Measurements from ENCODE around the gene ATP13A1. TPM values are rescaled to one million over a fixed set of nuclear protein-coding genes. Genes with fewer than 3 reads are reported as not detected.

ATP13A1 gene
- total RNA-seq, 4 donors from 2014 or later: 223 to 465 (median 285) TPM

DNA sequence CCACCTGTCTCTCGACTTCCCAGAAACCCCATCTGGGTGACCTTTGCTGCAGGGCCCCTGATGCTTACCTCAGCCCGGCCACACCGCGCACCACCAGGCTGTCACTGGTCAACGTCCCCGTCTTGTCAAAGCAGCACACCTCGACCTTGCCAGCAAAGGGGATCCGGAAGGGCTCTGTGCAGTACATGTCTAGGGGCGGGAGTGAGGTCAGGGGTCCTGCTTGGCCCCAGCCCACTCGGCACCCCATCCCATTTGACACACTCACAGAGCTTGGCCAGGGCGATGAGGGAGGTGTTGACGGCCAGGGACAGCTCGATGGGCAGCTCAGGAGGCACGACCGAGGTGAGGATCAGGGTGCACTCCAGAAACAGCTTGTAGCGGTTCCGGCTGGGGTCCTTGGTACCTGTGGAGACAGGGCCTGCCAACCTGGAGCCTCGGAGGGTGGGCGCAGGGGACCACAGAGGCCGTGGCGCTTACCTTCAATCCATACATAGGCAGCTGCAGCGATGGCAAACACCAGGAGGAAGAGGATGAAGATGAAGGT lies 8.4 kb downstream of the ATP13A1 start:
- H3K4me3 ChIP-seq: no peak overlapping the region
- no peak for TF ChIP-seq POLR2A (IDR thresholded peaks at IDR 0.05)
- TF ChIP-seq, protein P1, sequence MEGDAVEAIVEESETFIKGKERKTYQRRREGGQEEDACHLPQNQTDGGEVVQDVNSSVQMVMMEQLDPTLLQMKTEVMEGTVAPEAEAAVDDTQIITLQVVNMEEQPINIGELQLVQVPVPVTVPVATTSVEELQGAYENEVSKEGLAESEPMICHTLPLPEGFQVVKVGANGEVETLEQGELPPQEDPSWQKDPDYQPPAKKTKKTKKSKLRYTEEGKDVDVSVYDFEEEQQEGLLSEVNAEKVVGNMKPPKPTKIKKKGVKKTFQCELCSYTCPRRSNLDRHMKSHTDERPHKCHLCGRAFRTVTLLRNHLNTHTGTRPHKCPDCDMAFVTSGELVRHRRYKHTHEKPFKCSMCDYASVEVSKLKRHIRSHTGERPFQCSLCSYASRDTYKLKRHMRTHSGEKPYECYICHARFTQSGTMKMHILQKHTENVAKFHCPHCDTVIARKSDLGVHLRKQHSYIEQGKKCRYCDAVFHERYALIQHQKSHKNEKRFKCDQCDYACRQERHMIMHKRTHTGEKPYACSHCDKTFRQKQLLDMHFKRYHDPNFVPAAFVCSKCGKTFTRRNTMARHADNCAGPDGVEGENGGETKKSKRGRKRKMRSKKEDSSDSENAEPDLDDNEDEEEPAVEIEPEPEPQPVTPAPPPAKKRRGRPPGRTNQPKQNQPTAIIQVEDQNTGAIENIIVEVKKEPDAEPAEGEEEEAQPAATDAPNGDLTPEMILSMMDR (IDR thresholded peaks at IDR 0.05): no peak
- no peaks in the 10 kb centered on the region for H3K27me3 ChIP-seq
- H3K4me1 ChIP-seq: no peaks in the 10 kb centered on the region
- no peak overlapping the region for H3K27ac ChIP-seq
- H3K9me3 ChIP-seq: no peaks in the 10 kb centered on the region
- peaks cover 0 to 100% (median 0%) of the 10 kb centered on the region in 3 donors for H3K36me3 ChIP-seq
- DNase-seq: no peak

DNA sequence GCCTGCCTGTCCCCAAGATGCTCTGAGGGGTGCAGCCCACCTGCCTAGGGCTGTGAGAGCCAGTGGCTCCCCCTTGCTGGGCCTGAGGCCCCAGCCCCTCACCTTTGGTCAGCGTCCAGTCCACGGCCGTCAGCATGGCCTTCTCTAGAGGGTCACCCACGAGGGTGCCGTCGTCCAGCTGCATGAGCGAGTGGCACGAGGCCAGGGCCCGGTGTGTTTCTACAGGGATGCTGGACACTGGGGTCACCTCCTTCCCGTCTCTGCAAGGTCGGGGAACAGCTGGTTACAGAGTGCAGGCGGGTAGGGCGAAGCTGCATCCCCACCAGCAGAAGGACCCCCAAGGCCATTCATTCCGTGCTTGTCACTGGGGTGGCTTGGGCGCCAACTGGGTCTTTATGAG lies 9.0 kb downstream of the ATP13A1 start:
- Histone ChIP-seq H3K36me3 (peaks cover 0 to 100% (median 0%) of the 10 kb centered on the region in 3 donors), H3K9me3 (no peaks in the 10 kb centered on the region), H3K4me3 (no peak overlapping the region), H3K27ac (no peak overlapping the region), H3K27me3 (no peaks in the 10 kb centered on the region), H3K4me1 (no peaks in the 10 kb centered on the region)
- TF ChIP-seq, protein P1 (IDR thresholded peaks at IDR 0.05): no peak
- no peak for TF ChIP-seq POLR2A (IDR thresholded peaks at IDR 0.05)
- DNase-seq: no peak

DNA sequence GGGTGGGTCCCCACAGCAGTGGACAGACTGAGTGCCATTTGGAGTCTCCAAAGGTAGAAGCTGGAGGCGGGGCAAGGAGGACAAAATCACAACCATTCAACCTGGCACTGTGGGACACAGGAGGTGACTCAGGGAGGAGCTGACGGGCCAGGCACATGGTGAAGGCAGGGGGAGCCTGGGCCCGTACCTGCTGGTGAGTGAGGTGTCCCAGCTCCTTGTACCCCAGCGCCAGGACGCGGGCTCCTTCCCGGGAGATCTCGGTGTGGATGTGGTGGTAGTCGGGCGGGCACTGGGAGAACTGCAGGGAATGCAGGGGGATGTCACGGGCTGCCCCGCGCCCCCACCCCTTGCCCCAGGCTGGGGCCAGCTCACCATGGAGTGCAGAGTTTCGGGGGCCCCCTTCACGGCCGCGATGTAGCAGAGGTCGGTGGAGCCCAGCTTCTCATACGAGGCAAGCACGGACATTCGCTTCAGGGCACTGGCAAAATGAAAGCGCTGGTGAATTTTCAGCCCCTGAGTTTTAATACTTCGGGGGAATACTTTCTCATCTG lies 9.8 kb downstream of the ATP13A1 start:
- Histone ChIP-seq H3K4me3 (no peak overlapping the region), H3K27ac (no peak overlapping the region), H3K27me3 (no peaks in the 10 kb centered on the region), H3K36me3 (peaks cover 0 to 99% (median 0%) of the 10 kb centered on the region in 3 donors), H3K4me1 (no peaks in the 10 kb centered on the region), H3K9me3 (no peaks in the 10 kb centered on the region)
- DNase-seq: no peak
- TF ChIP-seq, protein P1 (IDR thresholded peaks at IDR 0.05): no peak
- TF ChIP-seq POLR2A (IDR thresholded peaks at IDR 0.05): no peak

DNA sequence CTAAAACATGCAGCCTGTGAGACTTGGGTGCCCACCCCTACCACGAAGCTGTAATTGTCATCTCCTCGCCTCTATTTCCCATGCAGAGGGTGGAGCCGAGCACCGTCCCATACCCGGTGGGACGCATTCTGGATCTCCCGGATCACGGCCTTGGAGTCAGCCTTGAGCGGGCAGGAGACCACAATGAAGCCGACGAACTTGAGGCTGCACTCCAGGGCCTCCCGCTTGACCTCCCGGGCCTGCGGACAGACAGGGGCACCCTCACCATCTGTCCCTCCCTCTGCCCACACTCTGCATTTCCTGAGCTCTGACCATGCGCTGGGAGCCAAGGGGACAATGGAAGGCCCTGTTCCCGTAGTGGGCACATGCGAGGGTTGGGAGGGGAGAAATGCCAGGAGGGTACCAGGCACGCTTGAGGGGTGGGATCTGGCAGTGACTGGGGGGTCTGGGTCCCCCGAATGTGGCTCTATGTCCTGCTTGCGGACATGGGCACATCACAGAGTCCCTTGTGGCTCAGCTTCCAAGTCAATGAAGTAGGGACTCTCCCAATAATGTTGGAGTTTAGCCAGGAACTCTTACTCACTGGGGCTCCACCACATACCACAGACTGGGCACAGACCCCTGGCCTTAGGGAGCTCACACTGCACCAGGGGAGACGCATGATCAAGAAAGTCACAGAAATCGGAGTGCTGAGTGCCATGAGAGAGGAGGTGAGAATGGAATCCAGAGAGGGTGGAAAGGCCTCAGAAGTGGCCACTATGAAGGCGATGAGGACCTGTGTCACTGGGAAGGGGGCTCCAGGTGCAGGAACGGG lies 10.8 kb downstream of the ATP13A1 start:
- no peaks in the 10 kb centered on the region for H3K4me1 ChIP-seq
- H3K27ac ChIP-seq: no peak overlapping the region
- H3K9me3 ChIP-seq: no peaks in the 10 kb centered on the region
- H3K36me3 ChIP-seq: peaks cover 0 to 90% (median 0%) of the 10 kb centered on the region in 3 donors
- no peaks in the 10 kb centered on the region for H3K27me3 ChIP-seq
- no peak for DNase-seq
- TF ChIP-seq, protein P1 (IDR thresholded peaks at IDR 0.05): no peak
- no peak for TF ChIP-seq POLR2A (IDR thresholded peaks at IDR 0.05)
- no peak overlapping the region for H3K4me3 ChIP-seq

DNA sequence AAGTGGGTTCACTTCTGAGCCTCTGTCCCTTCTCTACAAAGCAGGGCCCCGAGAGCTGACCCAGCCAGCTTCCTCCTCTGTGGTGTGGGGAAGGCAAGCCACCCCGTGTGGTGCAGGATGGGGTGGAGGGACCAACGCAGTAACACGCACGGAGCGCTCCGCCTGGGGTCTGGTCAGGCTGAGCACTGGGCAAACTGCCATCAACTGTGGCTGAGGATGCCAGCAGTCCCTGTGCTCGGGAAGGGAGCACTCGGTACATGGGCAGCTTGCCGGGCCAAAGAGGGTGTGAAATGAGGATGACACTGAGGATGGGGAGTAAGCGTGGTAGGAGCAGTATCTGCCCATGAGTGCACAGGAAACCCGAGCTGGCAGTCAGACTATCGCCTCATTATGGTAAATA lies 12.4 kb downstream of the ATP13A1 start:
- Histone ChIP-seq H3K36me3 (peaks cover 0 to 90% (median 0%) of the 10 kb centered on the region in 3 donors), H3K4me1 (no peaks in the 10 kb centered on the region), H3K27ac (no peak overlapping the region), H3K9me3 (no peaks in the 10 kb centered on the region), H3K27me3 (no peaks in the 10 kb centered on the region), H3K4me3 (no peak overlapping the region)
- no peak for TF ChIP-seq POLR2A (IDR thresholded peaks at IDR 0.05)
- TF ChIP-seq, protein P1 (IDR thresholded peaks at IDR 0.05): no peak
- no peak for DNase-seq

Data from Peyer's patch (tissue), 4 donors.